ENCODE results near the gene AZIN2. TPM values are rescaled to one million over a fixed set of nuclear protein-coding genes. Genes with fewer than 3 reads are reported as not detected.
"Not testable (repeated sequence)": the region's sequence is repeated elsewhere in the genome, so short reads cannot be mapped to it uniquely, and the experiment has no call there.

AZIN2 gene
- total RNA-seq, 1 donor from 2014 or later: 2.8 TPM

GRCh38 chr1:33131191-33131590 lies 50.2 kb downstream of the AZIN2 start:
- Histone ChIP-seq H3K27me3 (ENCODE audit: control insufficient read depth, insufficient read depth, low read length) (no peaks in the 10 kb centered on the region), H3K4me3 (ENCODE audit: low read depth, low read length) (no peak overlapping the region), H3K36me3 (ENCODE audit: control insufficient read depth, insufficient read depth, low read length) (no peaks in the 10 kb centered on the region)
- no peak for DNase-seq (ENCODE audit: low read depth)
- TF ChIP-seq CTCF (IDR thresholded peaks at IDR 0.05; ENCODE audit: insufficient read depth, low read length, poor library complexity, severe bottlenecking): no peak

- no peak for TF ChIP-seq CTCF (IDR thresholded peaks at IDR 0.05; ENCODE audit: insufficient read depth, low read length, poor library complexity, severe bottlenecking)
- Histone ChIP-seq H3K36me3 (ENCODE audit: control insufficient read depth, insufficient read depth, low read length) (no peaks in the 10 kb centered on the region), H3K27me3 (ENCODE audit: control insufficient read depth, insufficient read depth, low read length) (no peaks in the 10 kb centered on the region), H3K4me3 (ENCODE audit: low read depth, low read length) (no peak overlapping the region)
- DNase-seq (ENCODE audit: low read depth): no peak
Observed at GRCh38 chr1:33132549-33132948, 51.6 kb downstream of the AZIN2 start.

GRCh38 chr1:33133478-33134105 lies 52.6 kb downstream of the AZIN2 start:
- TF ChIP-seq CTCF (IDR thresholded peaks at IDR 0.05; ENCODE audit: insufficient read depth, low read length, poor library complexity, severe bottlenecking): no peak
- H3K27me3 ChIP-seq (ENCODE audit: control insufficient read depth, insufficient read depth, low read length): no peaks in the 10 kb centered on the region
- H3K4me3 ChIP-seq (ENCODE audit: low read depth, low read length): no peak overlapping the region
- DNase-seq (ENCODE audit: low read depth): no peak
- H3K36me3 ChIP-seq (ENCODE audit: control insufficient read depth, insufficient read depth, low read length): no peaks in the 10 kb centered on the region

GRCh38 chr1:33136041-33136440 lies 55.1 kb downstream of the AZIN2 start:
- not testable (repeated sequence) for H3K4me3 ChIP-seq (ENCODE audit: low read depth, low read length); H3K36me3 ChIP-seq (ENCODE audit: control insufficient read depth, insufficient read depth, low read length); H3K27me3 ChIP-seq (ENCODE audit: control insufficient read depth, insufficient read depth, low read length); DNase-seq (ENCODE audit: low read depth)

- no peaks in the 10 kb centered on the region for H3K36me3 ChIP-seq (ENCODE audit: control insufficient read depth, insufficient read depth, low read length)
- DNase-seq (ENCODE audit: low read depth): no peak
- peak; percentile 75 for TF ChIP-seq CTCF (IDR thresholded peaks at IDR 0.05; ENCODE audit: insufficient read depth, low read length, poor library complexity, severe bottlenecking)
- H3K27me3 ChIP-seq (ENCODE audit: control insufficient read depth, insufficient read depth, low read length): no peaks in the 10 kb centered on the region
- H3K4me3 ChIP-seq (ENCODE audit: low read depth, low read length): no peak overlapping the region
Observed at GRCh38 chr1:33137800-33138199, 56.8 kb downstream of the AZIN2 start.

GRCh38 chr1:33140153-33141149 lies 59.5 kb downstream of the AZIN2 start:
- no peak for DNase-seq (ENCODE audit: low read depth)
- no peaks in the 10 kb centered on the region for H3K27me3 ChIP-seq (ENCODE audit: control insufficient read depth, insufficient read depth, low read length)
- H3K4me3 ChIP-seq (ENCODE audit: low read depth, low read length): no peak overlapping the region

More at GRCh38 chr1:33140153-33141149, 59.5 kb downstream of the AZIN2 start:
- no peak for TF ChIP-seq CTCF (IDR thresholded peaks at IDR 0.05; ENCODE audit: insufficient read depth, low read length, poor library complexity, severe bottlenecking)
- H3K36me3 ChIP-seq (ENCODE audit: control insufficient read depth, insufficient read depth, low read length): no peaks in the 10 kb centered on the region
